ENCODE measurements around the gene RGS7BP.

The RGS7BP gene

DNA sequence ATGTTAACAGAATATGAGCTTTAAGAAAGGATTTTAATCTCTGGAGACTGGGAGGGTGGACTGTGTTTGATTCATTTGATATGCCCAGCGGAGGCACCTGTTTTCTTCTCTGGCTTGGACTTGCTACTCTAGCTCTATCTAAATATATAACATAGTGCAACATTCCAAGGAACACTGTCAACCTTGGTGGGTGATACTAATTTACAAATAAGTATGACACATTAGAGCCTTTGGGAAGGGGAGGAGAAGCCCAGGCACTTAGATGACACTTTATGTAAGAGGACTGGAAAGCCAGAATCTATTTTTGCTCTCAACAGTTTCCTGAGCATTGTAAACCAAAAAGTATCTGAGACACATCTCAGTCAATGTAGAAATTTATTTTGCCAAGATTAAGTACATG lies 101.1 kb downstream of the RGS7BP start:
- in situ Hi-C loops (cut with HindIII; ENCODE audit: low sequenced_read_pairs), result no loop called here
- no peak overlapping the region for H3K4me3 ChIP-seq (ENCODE audit: low read depth, low read length)
- no peak for DNase-seq (ENCODE audit: low read depth, low spot score)
- no peak for TF ChIP-seq CTCF (IDR thresholded peaks at IDR 0.05; ENCODE audit: low read depth, low read length)

- peak; percentile 81 for TF ChIP-seq CTCF (IDR thresholded peaks at IDR 0.05; ENCODE audit: low read depth, low read length)
- in situ Hi-C loops (cut with HindIII; ENCODE audit: low sequenced_read_pairs), result no loop called here
- peak; percentile 71 for DNase-seq (ENCODE audit: low read depth, low spot score)
Observed at GRCh38 chr5:64612344-64612961, 106.6 kb downstream of the RGS7BP start.

GRCh38 chr5:64615895-64616294 lies 110.1 kb downstream of the RGS7BP start:
- no peak for DNase-seq (ENCODE audit: low read depth, low spot score)
- H3K4me3 ChIP-seq (ENCODE audit: low read depth, low read length), result no peak overlapping the region
- TF ChIP-seq CTCF (IDR thresholded peaks at IDR 0.05; ENCODE audit: low read depth, low read length), result no peak
- in situ Hi-C loops (cut with HindIII; ENCODE audit: low sequenced_read_pairs), result no loop called here

More at GRCh38 chr5:64612344-64612961, 106.6 kb downstream of the RGS7BP start:
- H3K4me3 ChIP-seq (ENCODE audit: low read depth, low read length), result no peak overlapping the region

DNA sequence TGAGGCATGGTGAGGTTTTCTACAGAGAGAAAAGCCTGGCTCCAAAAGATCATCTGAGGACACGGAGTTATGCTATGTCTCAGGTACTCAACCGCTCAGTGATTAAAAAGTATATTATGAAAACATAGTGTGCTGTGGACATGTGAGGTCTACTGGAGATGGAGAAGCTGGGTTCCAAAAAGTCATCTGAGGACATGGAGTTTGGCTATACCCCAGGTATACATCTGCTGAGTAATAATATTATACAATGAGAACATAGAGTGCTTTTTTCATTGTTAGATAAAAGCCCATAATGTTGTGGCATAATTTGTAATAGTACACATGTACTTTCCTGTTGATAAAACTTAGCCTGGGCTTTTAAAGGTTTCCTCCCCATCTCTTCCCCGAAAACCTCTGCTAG lies 113.8 kb downstream of the RGS7BP start:
- no peak for DNase-seq (ENCODE audit: low read depth, low spot score)
- H3K4me3 ChIP-seq (ENCODE audit: low read depth, low read length), result no peak overlapping the region
- in situ Hi-C loops (cut with HindIII; ENCODE audit: low sequenced_read_pairs), result no loop called here
- no peak for TF ChIP-seq CTCF (IDR thresholded peaks at IDR 0.05; ENCODE audit: low read depth, low read length)

GRCh38 chr5:64622991-64623390 lies 117.2 kb downstream of the RGS7BP start:
- DNase-seq (ENCODE audit: low read depth, low spot score), result no peak
- no peak overlapping the region for H3K4me3 ChIP-seq (ENCODE audit: low read depth, low read length)
- TF ChIP-seq CTCF (IDR thresholded peaks at IDR 0.05; ENCODE audit: low read depth, low read length), result no peak
- in situ Hi-C loops (cut with HindIII; ENCODE audit: low sequenced_read_pairs), result no loop called here

DNA sequence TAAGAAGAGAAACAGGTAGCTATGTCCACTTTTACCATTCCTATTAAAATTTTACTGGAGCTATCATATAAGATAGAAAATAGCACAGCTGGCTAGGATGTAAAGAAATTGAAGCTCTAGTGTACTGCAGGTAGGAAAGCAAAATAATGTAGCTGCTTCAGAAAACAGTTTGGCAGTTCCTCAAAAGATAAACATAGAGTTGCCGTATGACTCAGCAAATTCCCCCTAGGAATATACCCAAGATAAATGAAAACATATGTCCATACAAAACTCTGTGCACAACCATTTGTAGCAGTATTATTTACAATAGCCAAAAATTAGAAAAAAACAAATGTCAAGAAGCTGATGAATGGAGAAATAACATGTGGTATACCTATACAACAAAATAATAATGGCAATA lies 119.9 kb downstream of the RGS7BP start:
- H3K4me3 ChIP-seq (ENCODE audit: low read depth, low read length), result no peak overlapping the region
- in situ Hi-C loops (cut with HindIII; ENCODE audit: low sequenced_read_pairs), result no loop called here
- TF ChIP-seq CTCF (IDR thresholded peaks at IDR 0.05; ENCODE audit: low read depth, low read length), result no peak
- DNase-seq (ENCODE audit: low read depth, low spot score), result peak; percentile 38
